Brain microvascular endothelial cell (primary cell): ENCODE results near the gene GDPD5.

Source experiments
- DNase-seq: peaks from one replicate; pipeline ENCODE4 v3.0.0-alpha.2; 2020
- H3K27ac ChIP-seq: fragments of 250-450 bp; sonication (Bioruptor Pico); 2 replicates; pipeline ENCODE4 v1.5.1; 2020; ENCODE audit warnings: mild to moderate bottlenecking, moderate library complexity
- H3K27me3 ChIP-seq: fragments of 250-450 bp; sonication (Bioruptor Pico); replicated peaks from 2 replicates; pipeline ENCODE4 v1.5.1; 2020; ENCODE audit warnings: mild to moderate bottlenecking
- H3K36me3 ChIP-seq: fragments of 250-450 bp; sonication (Bioruptor Pico); replicated peaks from 2 replicates; pipeline ENCODE4 v1.5.1; 2020; ENCODE audit warnings: mild to moderate bottlenecking
- H3K4me3 ChIP-seq: 2 replicates; pipeline ENCODE4 v1.5.1; 2011; ENCODE audit warnings: low read depth, mild to moderate bottlenecking, control low read depth, low read length, moderate library complexity
- in situ Hi-C: cut with HindIII; loops from 2 replicates; pipeline ENCODE4 v1.10.0; 2017; ENCODE audit warnings: low sequenced_read_pairs, low pct_ligation_motif_present
- TF ChIP-seq, protein P1 (sequence below): IDR thresholded peaks from 2 replicates; pipeline ENCODE4 v1.5.1; 2011; ENCODE audit warnings: low read depth, mild to moderate bottlenecking, moderate library complexity, low read length, control low read depth, inconsistent platforms; ENCODE audit errors: missing control alignments

The GDPD5 gene

DNA sequence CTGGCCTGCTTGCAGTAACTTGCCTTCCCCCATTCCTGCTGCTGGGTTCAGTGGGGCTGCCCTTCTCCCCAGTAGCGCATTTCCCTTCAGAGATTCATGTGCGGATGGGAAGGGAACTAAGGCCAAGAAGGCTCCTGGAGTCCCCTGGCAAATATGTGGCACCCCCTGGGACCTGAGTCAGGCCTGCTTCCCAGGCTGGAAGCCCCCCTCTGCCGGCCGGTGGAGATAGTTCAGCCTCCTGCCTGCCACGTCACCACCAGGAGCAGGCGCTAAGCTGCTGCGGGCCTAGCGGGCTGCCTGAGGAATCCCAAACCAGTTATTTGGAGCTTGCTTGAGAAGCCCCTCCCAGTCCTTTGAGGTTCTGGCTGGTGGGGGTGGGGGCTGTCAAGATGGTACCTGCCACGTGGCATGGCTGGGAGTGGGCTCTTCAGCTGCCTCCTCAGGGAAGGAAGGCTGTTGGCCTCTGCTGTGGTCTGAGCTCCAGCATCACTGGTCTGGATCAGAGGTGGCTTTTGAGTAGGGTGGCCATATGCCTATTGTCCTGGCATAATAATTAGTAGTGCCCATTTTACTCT, 38.3 kb upstream of the GDPD5 start:
- H3K27me3 ChIP-seq = no peaks in the 10 kb centered on the region
- in situ Hi-C loops = no loop called here
- peak overlapping the region; percentile 90 for H3K27ac ChIP-seq
- peak overlapping the region; percentile 94 for H3K4me3 ChIP-seq
- TF ChIP-seq, protein P1, sequence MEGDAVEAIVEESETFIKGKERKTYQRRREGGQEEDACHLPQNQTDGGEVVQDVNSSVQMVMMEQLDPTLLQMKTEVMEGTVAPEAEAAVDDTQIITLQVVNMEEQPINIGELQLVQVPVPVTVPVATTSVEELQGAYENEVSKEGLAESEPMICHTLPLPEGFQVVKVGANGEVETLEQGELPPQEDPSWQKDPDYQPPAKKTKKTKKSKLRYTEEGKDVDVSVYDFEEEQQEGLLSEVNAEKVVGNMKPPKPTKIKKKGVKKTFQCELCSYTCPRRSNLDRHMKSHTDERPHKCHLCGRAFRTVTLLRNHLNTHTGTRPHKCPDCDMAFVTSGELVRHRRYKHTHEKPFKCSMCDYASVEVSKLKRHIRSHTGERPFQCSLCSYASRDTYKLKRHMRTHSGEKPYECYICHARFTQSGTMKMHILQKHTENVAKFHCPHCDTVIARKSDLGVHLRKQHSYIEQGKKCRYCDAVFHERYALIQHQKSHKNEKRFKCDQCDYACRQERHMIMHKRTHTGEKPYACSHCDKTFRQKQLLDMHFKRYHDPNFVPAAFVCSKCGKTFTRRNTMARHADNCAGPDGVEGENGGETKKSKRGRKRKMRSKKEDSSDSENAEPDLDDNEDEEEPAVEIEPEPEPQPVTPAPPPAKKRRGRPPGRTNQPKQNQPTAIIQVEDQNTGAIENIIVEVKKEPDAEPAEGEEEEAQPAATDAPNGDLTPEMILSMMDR = peak; percentile 84
- DNase-seq = peak; percentile 87
- peaks cover 42% of the 10 kb centered on the region for H3K36me3 ChIP-seq

DNA sequence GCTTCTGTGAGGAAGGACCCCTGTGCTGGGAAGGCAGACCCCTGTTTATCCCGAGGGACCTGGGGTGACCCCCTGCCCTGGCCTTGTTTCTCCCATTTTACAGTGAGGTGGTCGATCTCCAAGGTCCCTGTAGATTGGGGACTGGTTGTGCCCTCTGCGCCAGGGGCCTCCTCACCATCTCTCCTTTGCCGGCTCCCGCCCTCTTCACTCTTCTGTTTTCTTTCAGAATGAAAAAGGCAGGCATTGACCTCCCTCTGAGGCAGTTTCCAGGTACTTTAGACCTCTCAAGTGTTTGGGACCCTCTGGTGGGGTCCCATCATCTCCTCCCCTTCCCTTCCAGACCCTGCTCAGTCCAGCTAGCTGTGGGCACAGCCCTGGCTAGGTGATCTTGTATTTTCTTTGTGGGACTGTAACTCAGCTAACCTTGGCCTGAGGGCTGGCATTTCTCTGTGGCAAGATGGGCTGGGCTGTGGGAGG, 37.8 kb upstream of the GDPD5 start:
- H3K27me3 ChIP-seq = no peaks in the 10 kb centered on the region
- H3K27ac ChIP-seq = peak overlapping the region; percentile 90
- peak overlapping the region; percentile 94 for H3K4me3 ChIP-seq
- H3K36me3 ChIP-seq = peaks cover 37% of the 10 kb centered on the region
- TF ChIP-seq, protein P1 = no peak
- in situ Hi-C loops = no loop called here
- DNase-seq = no peak

DNA sequence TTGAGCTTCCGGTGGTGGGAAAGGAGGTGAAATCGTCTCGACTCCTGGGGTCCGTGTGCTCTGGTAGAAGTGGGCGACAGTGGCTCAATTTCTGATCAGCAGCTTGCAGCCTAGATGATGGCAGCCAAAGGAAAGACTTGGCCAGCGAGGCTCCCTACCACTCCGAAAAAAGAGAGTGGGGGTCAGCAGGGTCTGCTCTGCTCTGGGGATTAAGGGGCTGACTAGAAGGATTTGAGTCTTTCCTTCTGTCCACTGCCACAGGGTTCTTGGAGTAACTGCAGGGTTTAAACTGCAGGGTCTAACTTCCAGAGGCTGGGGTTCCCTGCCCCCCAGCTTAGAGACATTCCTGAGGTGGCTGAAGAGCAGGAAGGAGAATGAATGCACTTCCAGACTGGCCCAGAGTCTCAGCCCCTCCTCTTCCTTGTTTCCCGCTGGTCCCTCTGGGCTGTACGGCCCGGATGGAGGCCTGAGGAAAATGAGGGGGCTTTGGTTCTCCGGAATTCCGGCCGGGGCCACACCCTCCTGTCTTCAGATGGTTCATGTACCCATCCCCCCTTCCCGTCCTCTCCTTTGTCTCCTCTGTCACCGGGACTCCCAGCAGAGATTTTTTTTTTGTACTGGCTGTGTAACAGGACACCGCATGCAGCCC, 37.2 kb upstream of the GDPD5 start:
- H3K27me3 ChIP-seq = no peaks in the 10 kb centered on the region
- H3K36me3 ChIP-seq = peaks cover 31% of the 10 kb centered on the region
- TF ChIP-seq, protein P1 = no peak
- peak overlapping the region; percentile 90 for H3K27ac ChIP-seq
- in situ Hi-C loops = no loop called here
- peak overlapping the region; percentile 94 for H3K4me3 ChIP-seq
- peak; percentile 72 for DNase-seq

DNA sequence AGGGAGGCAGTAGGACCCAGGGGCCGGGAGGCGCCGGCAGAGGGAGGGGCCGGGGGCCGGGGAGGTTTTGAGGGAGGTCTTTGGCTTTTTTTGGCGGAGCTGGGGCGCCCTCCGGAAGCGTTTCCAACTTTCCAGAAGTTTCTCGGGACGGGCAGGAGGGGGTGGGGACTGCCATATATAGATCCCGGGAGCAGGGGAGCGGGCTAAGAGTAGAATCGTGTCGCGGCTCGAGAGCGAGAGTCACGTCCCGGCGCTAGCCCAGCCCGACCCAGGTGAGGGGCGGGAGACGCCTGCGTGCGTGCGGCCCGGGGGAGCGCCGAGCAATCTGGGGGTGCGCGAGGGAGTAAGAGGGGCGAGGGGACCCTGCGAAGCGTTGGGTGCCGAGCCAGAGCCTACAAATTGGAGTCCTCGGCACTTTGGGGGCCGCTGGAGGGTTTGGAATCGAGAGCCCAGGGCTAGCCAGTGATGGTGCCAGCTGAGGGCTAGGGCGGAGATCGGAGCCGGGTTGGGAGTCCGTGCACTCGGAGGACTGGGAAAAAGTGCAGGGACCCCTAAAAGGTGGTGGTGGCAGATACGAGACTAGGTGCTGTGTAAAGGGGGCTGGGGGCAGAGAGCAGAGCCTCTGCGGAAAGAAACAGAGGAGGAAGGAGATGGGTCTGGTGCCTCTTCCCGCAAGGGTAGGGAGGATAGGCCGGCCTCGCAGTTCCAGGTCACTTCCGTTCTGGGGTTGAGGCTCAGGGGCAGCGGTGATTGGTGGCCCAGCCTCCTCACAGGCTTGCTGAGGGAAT, 36.5 kb upstream of the GDPD5 start, which contains the start of gene SERPINH1:
SERPINH1 (plus strand) TSS at position 206 of the 788 bp plus-strand sequence. CDS start 4,097 bp downstream, outside the sequence.
- in situ Hi-C loops = no loop called here
- Histone ChIP-seq H3K27ac (peak within 1 kb of the TSS; percentile 90), H3K4me3 (peak within 1 kb of the TSS; percentile 94), H3K27me3 (no peaks in the 10 kb centered on the region), H3K36me3 (peaks cover 24% of the 10 kb centered on the region)
- TF ChIP-seq, protein P1 = no peak
- peak; percentile 84 for DNase-seq

DNA sequence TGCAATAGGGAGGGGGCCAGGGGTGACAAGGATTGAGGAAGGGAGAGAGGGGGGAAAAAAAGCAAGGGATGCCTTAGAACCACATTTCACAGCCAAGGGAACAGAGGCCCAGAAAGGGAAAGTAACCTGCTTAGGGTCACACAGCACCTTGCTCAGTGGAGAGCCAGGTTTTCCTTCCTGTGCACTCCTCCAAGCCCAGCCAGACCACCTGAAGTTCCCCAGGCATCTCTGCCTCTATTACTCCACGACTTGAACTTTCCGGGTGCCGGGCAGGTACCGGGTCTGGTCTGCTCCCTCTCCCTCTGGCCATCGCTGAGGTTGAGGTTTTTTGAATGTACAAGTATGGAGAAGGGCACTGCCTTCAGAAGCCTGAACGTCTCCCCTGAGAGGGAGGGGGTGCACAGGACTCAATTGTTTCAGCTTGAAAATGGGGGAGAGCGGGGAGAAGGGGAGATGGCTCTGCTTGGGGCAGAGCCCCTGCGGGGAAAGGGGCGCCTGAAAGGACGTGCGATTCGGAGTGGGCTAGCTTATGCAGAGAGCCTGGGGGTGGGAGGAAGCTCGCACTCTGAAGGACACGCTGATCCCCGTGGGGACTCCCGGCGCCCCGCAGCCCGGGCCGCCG, 35.8 kb upstream of the GDPD5 start:
- DNase-seq = no peak
- no peaks in the 10 kb centered on the region for H3K27me3 ChIP-seq
- TF ChIP-seq, protein P1 = no peak
- in situ Hi-C loops = no loop called here
- peak overlapping the region; percentile 94 for H3K4me3 ChIP-seq
- peaks cover 18% of the 10 kb centered on the region for H3K36me3 ChIP-seq
- peak overlapping the region; percentile 90 for H3K27ac ChIP-seq
